Esophagus squamous epithelium (tissue), 5 donors: ENCODE data around the gene STK10. TPM values are rescaled to one million over a fixed set of nuclear protein-coding genes. Genes with fewer than 3 reads are reported as not detected.

Experiments used
- DNase-seq: peaks from one replicate; lab custom pipeline; 2025; lab: John Stamatoyannopoulos, UW
- H3K27ac ChIP-seq, 4 donors: fragments of 200-600 bp; sonication (generic); one replicate each; pipeline ENCODE4 v1.5.1; 2016 to 2019; ENCODE audit warnings: mild to moderate bottlenecking in 1 of 4
- H3K27me3 ChIP-seq, 4 donors: fragments of 200-600 bp; sonication (generic); 1 replicate in 3 of 4; 2 replicates in 1 of 4; pipeline versions ENCODE4 v1.5.1 to v1.6.0; 2017 to 2021; ENCODE audit warnings: antibody characterized with exemption in 1 of 4
- H3K36me3 ChIP-seq, 3 donors: fragments of 200-600 bp; sonication (generic); one replicate each; pipeline ENCODE4 v1.5.1; 2016 to 2019
- H3K4me1 ChIP-seq, 3 donors: fragments of 200-600 bp; sonication (generic); one replicate each; pipeline ENCODE4 v1.5.1; 2017 to 2019
- H3K4me3 ChIP-seq, 4 donors: fragments of 200-600 bp; sonication (generic); 1 replicate in 3 of 4; 2 replicates in 1 of 4; pipeline ENCODE4 v1.5.1; 2016 to 2019; ENCODE audit warnings: mild to moderate bottlenecking in 2 of 4, moderate library complexity in 1 of 4
- H3K9me3 ChIP-seq, 3 donors: fragments of 200-600 bp; sonication (generic); one replicate each; pipeline ENCODE4 v1.5.1; 2016 to 2019
- CTCF ChIP-seq, 6 experiments: fragments of 450-650 bp in 4 of 6; fragments of 200-600 bp in 2 of 6; sonication (generic) in 2 of 6; IDR thresholded peaks; one replicate each; pipeline ENCODE4 v1.5.1; 2016 to 2019; ENCODE audit warnings: antibody characterized with exemption in 6 of 6, mild to moderate bottlenecking in 4 of 6, moderate library complexity in 4 of 6
- POLR2A ChIP-seq, 4 donors: fragments of 450-650 bp; IDR thresholded peaks; one replicate each; pipeline ENCODE4 v1.6.1; 2017; ENCODE audit warnings: antibody characterized with exemption in 4 of 4, mild to moderate bottlenecking in 4 of 4, moderate library complexity in 3 of 4
- WGBS, 2 donors: methylation state at CpG; one replicate each; pipeline ENCODE4 v1.1.5; 2018; 5-methylcytosine and 5-hydroxymethylcytosine counted together
- intact Hi-C: fragments of 100-400 bp; cut with DNase I; formaldehyde crosslinking; loops from one replicate; pipeline ENCODE4 v1.15.0; 2022
- total RNA-seq, 4 donors: library from RNA; depleted of rRNA; stranded (reverse); fragments of >200 nt; gene quantifications; one replicate each; pipeline ENCODE4 v1.1.0, GENCODE V29; 2016
- donor health status: DM: yes; HTN: yes; CAD: no.

STK10 gene
- total RNA-seq, 4 donors from 2014 or later, result 5.4 to 15.6 (median 8.9) TPM

DNA sequence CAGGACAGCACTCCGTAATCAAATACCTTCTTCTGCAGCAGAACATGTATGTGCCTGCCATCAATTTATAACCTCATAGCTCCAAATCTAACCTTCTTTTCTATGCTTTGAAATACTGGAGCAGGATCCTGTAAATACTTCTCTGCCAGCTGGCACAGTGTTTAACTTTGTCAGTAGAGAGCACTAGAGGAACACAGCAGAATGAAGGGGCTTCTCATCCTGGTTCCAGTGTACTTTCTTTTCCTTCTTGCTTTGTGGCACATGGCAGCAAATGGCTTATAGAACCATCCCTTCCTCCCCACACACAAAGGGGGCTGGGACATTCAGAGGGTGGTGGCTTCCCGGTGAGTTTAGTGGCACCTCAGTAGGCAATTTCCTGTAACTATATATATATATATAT, 177.7 kb downstream of the STK10 start:
- intact Hi-C loops, result no loop called here
- H3K4me1 ChIP-seq, result peaks cover 5 to 17% (median 6%) of the 10 kb centered on the region in 3 donors
- H3K4me3 ChIP-seq, result no peak overlapping the region
- DNase-seq, result no peak
- 30 to 39% methylated on average over 2 of the region's 2 CpGs for WGBS, 2 donors
- H3K27me3 ChIP-seq, result no peaks in the 10 kb centered on the region
- H3K27ac ChIP-seq, result no peak overlapping the region
- no peak for TF ChIP-seq POLR2A (IDR thresholded peaks at IDR 0.05)
- no peak for TF ChIP-seq CTCF (IDR thresholded peaks at IDR 0.05)
- no peaks in the 10 kb centered on the region for H3K9me3 ChIP-seq
- no peaks in the 10 kb centered on the region for H3K36me3 ChIP-seq

GRCh38 chr5:172009536-172010270, 178.3 kb downstream of the STK10 start:
- intact Hi-C loops, result no loop called here
- TF ChIP-seq POLR2A (IDR thresholded peaks at IDR 0.05), result no peak
- TF ChIP-seq CTCF (IDR thresholded peaks at IDR 0.05), result no peak
- no peaks in the 10 kb centered on the region for H3K9me3 ChIP-seq
- no peaks in the 10 kb centered on the region for H3K36me3 ChIP-seq
- WGBS, 2 donors, result 46 to 67% methylated on average over 5 of the region's 5 CpGs
- H3K27ac ChIP-seq, result no peak overlapping the region
- no peaks in the 10 kb centered on the region for H3K27me3 ChIP-seq
- no peak for DNase-seq
- H3K4me3 ChIP-seq, result no peak overlapping the region
- peaks cover 11 to 23% (median 12%) of the 10 kb centered on the region in 3 donors for H3K4me1 ChIP-seq

- no peak overlapping the region for H3K4me3 ChIP-seq
- WGBS, 2 donors, result 35 to 56% methylated on average over 5 to 6 of the region's 6 CpGs
- H3K9me3 ChIP-seq, result no peaks in the 10 kb centered on the region
- H3K4me1 ChIP-seq, result peaks cover 14 to 32% (median 18%) of the 10 kb centered on the region in 3 donors
- DNase-seq, result no peak
- H3K27ac ChIP-seq, result no peak overlapping the region
- TF ChIP-seq POLR2A (IDR thresholded peaks at IDR 0.05), result no peak
- no peak for TF ChIP-seq CTCF (IDR thresholded peaks at IDR 0.05)
- intact Hi-C loops, result no loop called here
- H3K27me3 ChIP-seq, result no peaks in the 10 kb centered on the region
- H3K36me3 ChIP-seq, result no peaks in the 10 kb centered on the region
These were observed 179.3 kb downstream of the STK10 start for GRCh38 chr5:172008689-172009141.

GRCh38 chr5:172008111-172008455, 179.9 kb downstream of the STK10 start:
- no peaks in the 10 kb centered on the region for H3K36me3 ChIP-seq
- intact Hi-C loops, result no loop called here
- WGBS, 2 donors, result 21 to 27% methylated on average over 3 of the region's 3 CpGs
- no peak overlapping the region for H3K4me3 ChIP-seq
- no peaks in the 10 kb centered on the region for H3K27me3 ChIP-seq
- no peak for DNase-seq
- H3K9me3 ChIP-seq, result no peaks in the 10 kb centered on the region
- H3K27ac ChIP-seq, result no peak overlapping the region
- TF ChIP-seq POLR2A (IDR thresholded peaks at IDR 0.05) (no peak), CTCF (IDR thresholded peaks at IDR 0.05) (no peak)
- peaks cover 17 to 39% (median 25%) of the 10 kb centered on the region in 3 donors for H3K4me1 ChIP-seq
